WTC11 (cell line): Measurements from ENCODE around the gene WSB2. TPM values are rescaled to one million over a fixed set of nuclear protein-coding genes. Genes with fewer than 3 reads are reported as not detected.
"Not testable (repeated sequence)": the region's sequence is repeated elsewhere in the genome, so short reads cannot be mapped to it uniquely, and the experiment has no call there.

ENCODE experiments used
- ATAC-seq: fragments of 200-7000 bp; cut with Tn5 transposase; 2 replicates; pipeline ENCODE4 v1.10.0; 2021; ENCODE audit warnings: mild to moderate bottlenecking, moderate library complexity
- CTCF ChIA-PET: fragments of 300-600 bp; sonication (Branson Sonifier 250); formaldehyde crosslinking; loops from one replicate; lab custom pipeline; 2021; ENCODE audit warnings: antibody characterized with exemption; lab: Charles Lee
- POLR2A ChIA-PET: fragments of 350-600 bp; sonication (Branson Sonifier 250); formaldehyde crosslinking; loops from one replicate; lab custom pipeline; 2021; ENCODE audit warnings: antibody characterized with exemption; lab: Charles Lee
- DNase-seq: peaks from one replicate; pipeline ENCODE4 v3.0.0; 2021; ENCODE audit warnings: low spot score
- H3K27ac Mint-ChIP-seq: 2 replicates; pipeline ENCODE4 v1.8.0; 2021; ENCODE audit warnings: mixed read lengths
- H3K27me3 Mint-ChIP-seq: 2 replicates; pipeline ENCODE4 v1.8.0; 2021; ENCODE audit warnings: low read depth, mild to moderate bottlenecking, moderate library complexity, mixed read lengths
- H3K36me3 Mint-ChIP-seq: 2 replicates; pipeline ENCODE4 v1.8.0; 2021; ENCODE audit warnings: mixed read lengths
- H3K4me1 Mint-ChIP-seq: 2 replicates; pipeline ENCODE4 v1.8.0; 2022; ENCODE audit warnings: mixed read lengths
- H3K4me3 Mint-ChIP-seq: 2 replicates; pipeline ENCODE4 v1.8.0; 2021; ENCODE audit warnings: mild to moderate bottlenecking, moderate library complexity, mixed read lengths
- H3K9me3 Mint-ChIP-seq: 2 replicates; pipeline ENCODE4 v1.8.0; 2021; ENCODE audit warnings: mixed read lengths
- AR ChIP-seq: fragments of 250-450 bp; sonication (Bioruptor Pico); IDR thresholded peaks from 2 replicates; pipeline ENCODE4 v1.9.0; 2021; ENCODE audit warnings: mild to moderate bottlenecking
- ELF4 ChIP-seq: sonication (generic); formaldehyde crosslinking; IDR thresholded peaks from 2 replicates; pipeline ENCODE4 v1.8.1; 2022; ENCODE audit warnings: low read depth, mild to moderate bottlenecking, moderate library complexity, missing genetic modification reagents
- FOXP1 ChIP-seq: sonication (generic); formaldehyde crosslinking; IDR thresholded peaks from 2 replicates; pipeline ENCODE4 v1.8.0; 2022; ENCODE audit warnings: missing genetic modification reagents, mild to moderate bottlenecking, moderate library complexity, borderline replicate concordance
- JAZF1 ChIP-seq: fragments of 250-450 bp; sonication (Bioruptor Pico); IDR thresholded peaks from 2 replicates; pipeline ENCODE4 v1.9.0; 2021; ENCODE audit warnings: moderate library complexity, mild to moderate bottlenecking, inconsistent platforms
- MXD4 ChIP-seq: fragments of 250-450 bp; sonication (Bioruptor Pico); IDR thresholded peaks from 2 replicates; pipeline ENCODE4 v1.8.0; 2021; ENCODE audit warnings: mild to moderate bottlenecking, moderate library complexity, borderline replicate concordance
- NR2C2 ChIP-seq: sonication (generic); formaldehyde crosslinking; IDR thresholded peaks from 2 replicates; pipeline ENCODE4 v1.8.0; 2022; ENCODE audit warnings: mild to moderate bottlenecking, missing genetic modification reagents
- SMAD3 ChIP-seq: sonication (generic); formaldehyde crosslinking; IDR thresholded peaks from 2 replicates; pipeline ENCODE4 v1.8.0; 2022; ENCODE audit warnings: missing genetic modification reagents, mild to moderate bottlenecking, borderline replicate concordance
- ZNF121 ChIP-seq: sonication (generic); formaldehyde crosslinking; IDR thresholded peaks from 2 replicates; pipeline ENCODE4 v1.8.0; 2023; ENCODE audit warnings: missing genetic modification reagents
- ZNF532 ChIP-seq: fragments of 250-450 bp; sonication (Bioruptor Pico); IDR thresholded peaks from 2 replicates; pipeline ENCODE4 v1.9.0; 2021; ENCODE audit warnings: mild to moderate bottlenecking, borderline replicate concordance
- total RNA-seq: library from RNA; stranded (reverse); gene quantifications from 3 replicates; pipeline ENCODE4 v1.2.3, GENCODE V29; 2021
- TF ChIP-seq, protein P1 (sequence below): sonication (generic); formaldehyde crosslinking; IDR thresholded peaks from 2 replicates; pipeline ENCODE4 v1.8.0; 2022; ENCODE audit warnings: missing genetic modification reagents

WSB2 gene
- total RNA-seq, 1 experiment from 2014 or later = 74.2 TPM

DNA sequence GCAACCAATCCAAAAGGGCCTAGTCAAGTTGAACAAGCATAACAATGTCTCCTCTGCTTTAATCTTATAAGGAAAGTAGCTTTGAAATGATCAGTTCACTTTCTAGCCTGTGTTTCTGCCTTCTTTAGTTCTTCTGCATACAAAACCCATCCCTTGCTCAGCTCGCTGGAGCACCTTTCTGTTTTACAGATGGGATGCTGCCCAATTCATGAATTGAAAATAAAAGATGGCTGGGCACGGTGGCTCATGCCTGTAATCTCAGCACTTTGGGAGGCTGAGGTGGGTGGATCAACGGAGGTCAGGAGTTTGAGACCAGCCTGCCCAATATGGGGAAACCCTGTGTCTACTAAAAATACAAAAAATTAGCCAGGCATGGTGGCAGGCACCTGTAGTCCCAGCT is 49.0 kb downstream of the WSB2 start (continued):
- TF ChIP-seq MXD4 (CRISPR knock-in tag) (no peak), JAZF1 (CRISPR knock-in tag) (no peak), AR (CRISPR knock-in tag) (no peak)

GRCh38 chr12:118011377-118011776 is 49.6 kb downstream of the WSB2 start:
- H3K9me3 Mint-ChIP-seq = peaks cover 3% of the 10 kb centered on the region; the same call in 1 of the 2 replicates
- CTCF ChIA-PET = no interaction called here
- no peak for ATAC-seq
- H3K27ac Mint-ChIP-seq = no peak overlapping the region
- POLR2A ChIA-PET = no interaction called here
- no peak for DNase-seq
- H3K4me3 Mint-ChIP-seq = no peak overlapping the region
- H3K36me3 Mint-ChIP-seq = no peaks in the 10 kb centered on the region
- H3K27me3 Mint-ChIP-seq = no peaks in the 10 kb centered on the region; the same call in none of the 2 replicates
- TF ChIP-seq SMAD3 (CRISPR knock-in tag) = no peak
- no peak for TF ChIP-seq NR2C2
- no peak for TF ChIP-seq ZNF121
- H3K4me1 Mint-ChIP-seq = peaks cover 8% of the 10 kb centered on the region

- ChIA-PET POLR2A (no interaction called here), CTCF (no interaction called here)
- no peak for TF ChIP-seq ZNF532 (CRISPR knock-in tag)
- TF ChIP-seq FOXP1 (CRISPR knock-in tag) = no peak
- no peak for TF ChIP-seq ELF4 (CRISPR knock-in tag)
- TF ChIP-seq, protein P1, sequence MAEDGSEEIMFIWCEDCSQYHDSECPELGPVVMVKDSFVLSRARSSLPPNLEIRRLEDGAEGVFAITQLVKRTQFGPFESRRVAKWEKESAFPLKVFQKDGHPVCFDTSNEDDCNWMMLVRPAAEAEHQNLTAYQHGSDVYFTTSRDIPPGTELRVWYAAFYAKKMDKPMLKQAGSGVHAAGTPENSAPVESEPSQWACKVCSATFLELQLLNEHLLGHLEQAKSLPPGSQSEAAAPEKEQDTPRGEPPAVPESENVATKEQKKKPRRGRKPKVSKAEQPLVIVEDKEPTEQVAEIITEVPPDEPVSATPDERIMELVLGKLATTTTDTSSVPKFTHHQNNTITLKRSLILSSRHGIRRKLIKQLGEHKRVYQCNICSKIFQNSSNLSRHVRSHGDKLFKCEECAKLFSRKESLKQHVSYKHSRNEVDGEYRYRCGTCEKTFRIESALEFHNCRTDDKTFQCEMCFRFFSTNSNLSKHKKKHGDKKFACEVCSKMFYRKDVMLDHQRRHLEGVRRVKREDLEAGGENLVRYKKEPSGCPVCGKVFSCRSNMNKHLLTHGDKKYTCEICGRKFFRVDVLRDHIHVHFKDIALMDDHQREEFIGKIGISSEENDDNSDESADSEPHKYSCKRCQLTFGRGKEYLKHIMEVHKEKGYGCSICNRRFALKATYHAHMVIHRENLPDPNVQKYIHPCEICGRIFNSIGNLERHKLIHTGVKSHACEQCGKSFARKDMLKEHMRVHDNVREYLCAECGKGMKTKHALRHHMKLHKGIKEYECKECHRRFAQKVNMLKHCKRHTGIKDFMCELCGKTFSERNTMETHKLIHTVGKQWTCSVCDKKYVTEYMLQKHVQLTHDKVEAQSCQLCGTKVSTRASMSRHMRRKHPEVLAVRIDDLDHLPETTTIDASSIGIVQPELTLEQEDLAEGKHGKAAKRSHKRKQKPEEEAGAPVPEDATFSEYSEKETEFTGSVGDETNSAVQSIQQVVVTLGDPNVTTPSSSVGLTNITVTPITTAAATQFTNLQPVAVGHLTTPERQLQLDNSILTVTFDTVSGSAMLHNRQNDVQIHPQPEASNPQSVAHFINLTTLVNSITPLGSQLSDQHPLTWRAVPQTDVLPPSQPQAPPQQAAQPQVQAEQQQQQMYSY = no peak
- Mint-ChIP-seq H3K36me3 (no peaks in the 10 kb centered on the region), H3K4me1 (peaks cover 5% of the 10 kb centered on the region), H3K9me3 (peaks cover 3% of the 10 kb centered on the region; the same call in 1 of the 2 replicates), H3K4me3 (no peak overlapping the region), H3K27me3 (no peaks in the 10 kb centered on the region; the same call in none of the 2 replicates), H3K27ac (no peak overlapping the region)
- ATAC-seq (no peak), DNase-seq (no peak)
Observed at GRCh38 chr12:118010903-118011302, 50.1 kb downstream of the WSB2 start.

- H3K4me3 Mint-ChIP-seq, DNase-seq, H3K9me3 Mint-ChIP-seq, H3K4me1 Mint-ChIP-seq, ATAC-seq, H3K27ac Mint-ChIP-seq, H3K27me3 Mint-ChIP-seq, H3K36me3 Mint-ChIP-seq, POLR2A ChIA-PET: not testable (repeated sequence)
- CTCF ChIA-PET = interaction anchor here (0.6 to 1.5 kb wide), 2 partner anchors 125 to 142 kb away, joined by 3 to 5 read pairs; no protein-coding TSS in a partner anchor
Observed at GRCh38 chr12:117999806-118000205, 61.2 kb downstream of the WSB2 start.
